ENCODE results near the gene INPP4B.

The INPP4B gene

DNA sequence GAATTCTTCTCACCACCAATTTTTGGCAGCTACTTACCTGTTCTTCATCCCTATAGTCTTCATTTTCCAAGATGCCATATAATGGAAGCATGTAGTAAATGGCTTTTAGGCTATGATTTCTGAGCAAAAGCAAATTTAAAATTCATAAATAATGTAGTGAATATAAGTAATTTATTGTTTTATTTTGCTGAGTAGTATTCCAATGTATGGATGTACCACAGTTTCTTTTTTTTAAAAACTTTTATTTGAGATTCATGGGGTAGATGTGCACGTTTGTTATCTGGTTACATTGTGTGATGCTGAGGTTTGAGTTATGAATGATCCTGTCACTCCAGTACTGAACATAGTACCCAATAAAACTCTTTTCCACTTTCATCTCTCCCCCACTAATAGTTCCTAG is 840.6 kb downstream of the INPP4B start:
- ATAC-seq (ENCODE audit: low read depth) (no peak), DNase-seq (ENCODE audit: low spot score) (no peak)
- no peaks in the 10 kb centered on the region for H3K36me3 ChIP-seq (ENCODE audit: low read depth)
- TF ChIP-seq, protein P1, sequence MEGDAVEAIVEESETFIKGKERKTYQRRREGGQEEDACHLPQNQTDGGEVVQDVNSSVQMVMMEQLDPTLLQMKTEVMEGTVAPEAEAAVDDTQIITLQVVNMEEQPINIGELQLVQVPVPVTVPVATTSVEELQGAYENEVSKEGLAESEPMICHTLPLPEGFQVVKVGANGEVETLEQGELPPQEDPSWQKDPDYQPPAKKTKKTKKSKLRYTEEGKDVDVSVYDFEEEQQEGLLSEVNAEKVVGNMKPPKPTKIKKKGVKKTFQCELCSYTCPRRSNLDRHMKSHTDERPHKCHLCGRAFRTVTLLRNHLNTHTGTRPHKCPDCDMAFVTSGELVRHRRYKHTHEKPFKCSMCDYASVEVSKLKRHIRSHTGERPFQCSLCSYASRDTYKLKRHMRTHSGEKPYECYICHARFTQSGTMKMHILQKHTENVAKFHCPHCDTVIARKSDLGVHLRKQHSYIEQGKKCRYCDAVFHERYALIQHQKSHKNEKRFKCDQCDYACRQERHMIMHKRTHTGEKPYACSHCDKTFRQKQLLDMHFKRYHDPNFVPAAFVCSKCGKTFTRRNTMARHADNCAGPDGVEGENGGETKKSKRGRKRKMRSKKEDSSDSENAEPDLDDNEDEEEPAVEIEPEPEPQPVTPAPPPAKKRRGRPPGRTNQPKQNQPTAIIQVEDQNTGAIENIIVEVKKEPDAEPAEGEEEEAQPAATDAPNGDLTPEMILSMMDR (IDR thresholded peaks at IDR 0.05; ENCODE audit: poor library complexity, severe bottlenecking), result no peak
- H3K27ac ChIP-seq (ENCODE audit: poor library complexity, severe bottlenecking), result no peak overlapping the region
- H3K4me3 ChIP-seq (ENCODE audit: severe bottlenecking), result no peak overlapping the region
- peaks cover 4% of the 10 kb centered on the region for H3K9me3 ChIP-seq (ENCODE audit: severe bottlenecking)
- no peaks in the 10 kb centered on the region for H3K27me3 ChIP-seq (ENCODE audit: insufficient read depth, poor library complexity, severe bottlenecking)
- no peaks in the 10 kb centered on the region for H3K4me1 ChIP-seq (ENCODE audit: insufficient read depth, poor library complexity, severe bottlenecking)

DNA sequence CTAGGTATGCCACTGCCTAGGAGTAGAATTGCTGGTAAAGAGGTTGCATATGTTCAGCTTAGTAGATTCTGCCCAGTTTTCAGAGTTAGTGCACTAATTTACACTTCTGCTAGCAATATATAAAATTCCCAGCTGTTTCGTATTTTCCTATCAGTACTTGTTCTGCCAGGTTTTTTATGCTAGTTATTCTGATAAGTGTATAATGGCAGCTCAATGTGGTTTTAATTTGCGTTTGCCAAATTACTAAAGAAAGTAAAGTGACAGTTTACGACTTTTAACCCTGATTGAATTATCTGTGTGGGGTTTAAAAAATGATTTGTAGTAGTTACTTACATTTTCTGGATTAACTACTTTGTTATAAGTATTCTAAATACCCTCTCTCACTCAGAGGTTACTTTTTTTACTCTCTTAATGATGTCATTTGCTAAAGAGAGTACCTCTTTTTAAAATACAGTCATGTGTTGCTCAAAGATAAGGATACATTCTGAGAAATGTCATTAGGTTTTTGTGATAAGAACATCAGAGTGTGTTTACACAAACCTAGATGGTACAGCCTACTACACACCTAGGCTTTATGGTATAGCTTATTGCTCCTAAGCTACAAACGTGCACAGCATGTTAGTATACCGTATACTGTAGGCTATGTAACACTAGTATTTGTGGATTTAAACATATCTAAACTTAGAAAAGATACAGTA is 846.5 kb downstream of the INPP4B start:
- H3K36me3 ChIP-seq (ENCODE audit: low read depth), result no peaks in the 10 kb centered on the region
- no peak overlapping the region for H3K4me3 ChIP-seq (ENCODE audit: severe bottlenecking)
- peaks cover 2% of the 10 kb centered on the region for H3K9me3 ChIP-seq (ENCODE audit: severe bottlenecking)
- H3K27me3 ChIP-seq (ENCODE audit: insufficient read depth, poor library complexity, severe bottlenecking), result no peaks in the 10 kb centered on the region
- ATAC-seq (ENCODE audit: low read depth) (no peak), DNase-seq (ENCODE audit: low spot score) (no peak)
- H3K27ac ChIP-seq (ENCODE audit: poor library complexity, severe bottlenecking), result no peak overlapping the region
- H3K4me1 ChIP-seq (ENCODE audit: insufficient read depth, poor library complexity, severe bottlenecking), result no peaks in the 10 kb centered on the region
- TF ChIP-seq, protein P1 (IDR thresholded peaks at IDR 0.05; ENCODE audit: poor library complexity, severe bottlenecking), result no peak

DNA sequence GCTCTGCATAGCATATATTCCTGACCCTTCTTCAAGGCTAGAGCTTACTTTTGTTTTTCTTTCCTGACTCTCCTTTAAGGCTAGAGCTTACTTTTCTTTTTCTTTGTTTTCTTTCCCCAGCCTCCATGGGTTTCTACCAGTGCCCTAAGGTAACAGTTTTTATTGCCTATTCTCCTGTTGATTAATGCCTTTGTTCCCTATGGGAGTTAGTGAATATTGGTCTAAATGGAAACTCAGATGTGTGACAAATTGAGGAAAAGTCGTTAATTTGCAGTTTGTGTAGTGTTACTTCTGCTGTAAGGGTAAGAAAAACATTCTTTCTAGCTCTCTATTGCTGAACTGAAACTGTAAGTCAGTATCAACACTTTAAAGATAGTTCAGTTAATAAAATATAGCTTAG is 851.0 kb downstream of the INPP4B start:
- ATAC-seq (ENCODE audit: low read depth), result no peak
- TF ChIP-seq, protein P1 (IDR thresholded peaks at IDR 0.05; ENCODE audit: poor library complexity, severe bottlenecking), result no peak
- no peak for DNase-seq (ENCODE audit: low spot score)
- no peaks in the 10 kb centered on the region for H3K27me3 ChIP-seq (ENCODE audit: insufficient read depth, poor library complexity, severe bottlenecking)
- H3K9me3 ChIP-seq (ENCODE audit: severe bottlenecking), result peaks cover 2% of the 10 kb centered on the region
- no peak overlapping the region for H3K27ac ChIP-seq (ENCODE audit: poor library complexity, severe bottlenecking)
- H3K4me3 ChIP-seq (ENCODE audit: severe bottlenecking), result no peak overlapping the region
- no peaks in the 10 kb centered on the region for H3K4me1 ChIP-seq (ENCODE audit: insufficient read depth, poor library complexity, severe bottlenecking)
- no peaks in the 10 kb centered on the region for H3K36me3 ChIP-seq (ENCODE audit: low read depth)

DNA sequence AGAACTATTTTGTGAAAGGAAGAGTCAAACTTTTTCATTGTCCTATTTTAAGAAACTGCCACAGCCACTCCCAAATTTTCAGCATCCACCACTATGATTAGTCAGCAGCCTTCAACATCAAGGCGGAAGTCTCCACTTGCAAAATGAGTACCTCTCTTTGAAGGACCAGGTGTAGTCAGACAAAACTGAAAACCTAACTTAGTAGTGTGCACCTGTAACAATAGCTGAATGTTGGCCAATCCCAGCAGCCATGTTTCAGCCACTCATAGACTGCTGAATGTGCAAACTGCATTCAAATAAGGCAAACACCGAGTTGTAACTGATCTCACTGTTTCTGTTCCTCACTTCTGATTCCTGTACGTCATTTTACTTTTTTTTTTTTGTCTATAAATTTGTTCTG is 868.7 kb downstream of the INPP4B start:
- Histone ChIP-seq H3K4me1 (ENCODE audit: insufficient read depth, poor library complexity, severe bottlenecking) (no peaks in the 10 kb centered on the region), H3K9me3 (ENCODE audit: severe bottlenecking) (no peaks in the 10 kb centered on the region), H3K27ac (ENCODE audit: poor library complexity, severe bottlenecking) (no peak overlapping the region), H3K4me3 (ENCODE audit: severe bottlenecking) (no peak overlapping the region), H3K27me3 (ENCODE audit: insufficient read depth, poor library complexity, severe bottlenecking) (no peaks in the 10 kb centered on the region), H3K36me3 (ENCODE audit: low read depth) (no peaks in the 10 kb centered on the region)
- no peak for ATAC-seq (ENCODE audit: low read depth)
- DNase-seq (ENCODE audit: low spot score), result no peak
- TF ChIP-seq, protein P1 (IDR thresholded peaks at IDR 0.05; ENCODE audit: poor library complexity, severe bottlenecking), result no peak

Measured in RWPE2 (cell line).